ENCODE results near the gene IPMK.

The IPMK gene

GRCh38 chr10:58267713-58268453 lies at the start of gene IPMK:
Gene IPMK, minus strand, starts transcription at chr10:58267894. Its CDS starts 283 bp downstream, at chr10:58267611.
- peak; percentile 75 for DNase-seq (ENCODE audit: low spot score)

- no peak for DNase-seq (ENCODE audit: low spot score)
These were observed 49.2 kb upstream of the IPMK start for GRCh38 chr10:58316874-58317273.

GRCh38 chr10:58311026-58311425 lies 43.3 kb upstream of the IPMK start:
- DNase-seq (ENCODE audit: low spot score) = no peak

GRCh38 chr10:58307676-58308075 lies 40.0 kb upstream of the IPMK start:
- DNase-seq (ENCODE audit: low spot score) = no peak

- DNase-seq (ENCODE audit: low spot score) = no peak
These were observed 38.1 kb upstream of the IPMK start for GRCh38 chr10:58305821-58306220.

- DNase-seq (ENCODE audit: low spot score) = no peak
These were observed 36.5 kb upstream of the IPMK start for GRCh38 chr10:58304099-58304633.

GRCh38 chr10:58302254-58302653 lies 34.6 kb upstream of the IPMK start:
- no peak for DNase-seq (ENCODE audit: low spot score)

GRCh38 chr10:58300676-58301075 lies 33.0 kb upstream of the IPMK start:
- DNase-seq (ENCODE audit: low spot score) = no peak

GRCh38 chr10:58299580-58299979 lies 31.9 kb upstream of the IPMK start:
- DNase-seq (ENCODE audit: low spot score) = peak; percentile 40

- no peak for DNase-seq (ENCODE audit: low spot score)
These were observed 26.3 kb upstream of the IPMK start for GRCh38 chr10:58293989-58294388.

- peak; percentile 77 for DNase-seq (ENCODE audit: low spot score)
These were observed 24.0 kb upstream of the IPMK start for GRCh38 chr10:58291538-58292174.

GRCh38 chr10:58282615-58283014 lies 14.9 kb upstream of the IPMK start:
- DNase-seq (ENCODE audit: low spot score) = peak; percentile 87

- DNase-seq (ENCODE audit: low spot score) = no peak
These were observed 13.5 kb upstream of the IPMK start for GRCh38 chr10:58281092-58281752.

GRCh38 chr10:58280477-58280876 lies 12.8 kb upstream of the IPMK start:
- DNase-seq (ENCODE audit: low spot score) = no peak

GRCh38 chr10:58278962-58279307 lies 11.2 kb upstream of the IPMK start:
- no peak for DNase-seq (ENCODE audit: low spot score)

GRCh38 chr10:58278274-58278961 lies 10.7 kb upstream of the IPMK start:
- DNase-seq (ENCODE audit: low spot score) = no peak

- no peak for DNase-seq (ENCODE audit: low spot score)
These were observed 8.2 kb upstream of the IPMK start for GRCh38 chr10:58275908-58276307.

- no peak for DNase-seq (ENCODE audit: low spot score)
These were observed 7.6 kb upstream of the IPMK start for GRCh38 chr10:58275261-58275660.

GRCh38 chr10:58269782-58270290 lies 2.1 kb upstream of the IPMK start:
- DNase-seq (ENCODE audit: low spot score) = no peak

- peak; percentile 99 for DNase-seq (ENCODE audit: low spot score)
These were observed 1.5 kb upstream of the IPMK start, which contains the start of gene CISD1 for GRCh38 chr10:58268946-58269781. Gene CISD1, plus strand, starts transcription at chr10:58269162. Its CDS starts 112 bp downstream, at chr10:58269274.

GRCh38 chr10:58268454-58268945 lies 806 bp upstream of the IPMK start:
- no peak for DNase-seq (ENCODE audit: low spot score)

Data from kidney capillary endothelial cell (primary cell).